IMR-90 (cell line): ENCODE measurements around the gene GHR. TPM values are rescaled to one million over a fixed set of nuclear protein-coding genes. Genes with fewer than 3 reads are reported as not detected.

Source experiments
- ATAC-seq: fragments of 200-7000 bp; cut with Tn5 transposase; 2 replicates; pipeline ENCODE4 v1.9.1; 2020; ENCODE audit warnings: low read depth, mild to moderate bottlenecking, moderate library complexity
- BruUV-seq: library from RNA; stranded (reverse); fragments of 400-500 nt; replicated peaks from 2 replicates; lab custom pipeline; 2021; lab: Mats Ljungman, UMichigan
- CTCF ChIA-PET: fragments of 300-600 bp; formaldehyde crosslinking; extraction: SDS; loops from one replicate; lab custom pipeline; 2021; ENCODE audit warnings: antibody characterized with exemption; lab: Yijun Ruan, JAX
- POLR2A ChIA-PET: fragments of 300-600 bp; sonication (Branson Sonifier 250); formaldehyde crosslinking; loops from one replicate; lab custom pipeline; 2022; ENCODE audit warnings: antibody characterized with exemption; ENCODE audit not compliant: unreplicated experiment; lab: Charles Lee
- DNase-seq: peaks from one replicate; pipeline ENCODE4 v3.0.0; 2013
- H2AFZ ChIP-seq: replicated peaks from 2 replicates; pipeline ENCODE3; 2013; ENCODE audit warnings: low read length, mild to moderate bottlenecking; ENCODE audit not compliant: poor library complexity
- H2AK5ac ChIP-seq: 2 replicates; pipeline ENCODE4 v1.6.1; 2013; ENCODE audit warnings: low read depth, low read length, inconsistent platforms
- H2AK9ac ChIP-seq: replicated peaks from 2 replicates; pipeline ENCODE3; 2013; ENCODE audit warnings: mild to moderate bottlenecking, low read depth, low read length, moderate library complexity; ENCODE audit not compliant: poor library complexity
- H2BK120ac ChIP-seq: 2 replicates; pipeline ENCODE4 v1.6.1; 2013; ENCODE audit warnings: low read depth, low read length, inconsistent platforms
- H2BK15ac ChIP-seq: 3 replicates; pipeline ENCODE4 v1.6.1; 2013; ENCODE audit warnings: low read depth, low read length, inconsistent platforms
- H2BK20ac ChIP-seq: 2 replicates; pipeline ENCODE4 v1.6.1; 2013; ENCODE audit warnings: low read depth, mild to moderate bottlenecking, inconsistent platforms, low read length, moderate library complexity
- H2BK5ac ChIP-seq: 2 replicates; pipeline ENCODE4 v1.6.1; 2013; ENCODE audit warnings: mild to moderate bottlenecking, low read depth, low read length, inconsistent platforms; ENCODE audit not compliant: poor library complexity, severe bottlenecking
- H3K14ac ChIP-seq: replicated peaks from 2 replicates; pipeline ENCODE4 v1.6.1; 2013; ENCODE audit warnings: low read depth, low read length, inconsistent platforms
- H3K18ac ChIP-seq: 2 replicates; pipeline ENCODE4 v1.6.1; 2013; ENCODE audit warnings: low read depth, low read length, control low read depth
- H3K23ac ChIP-seq: 2 replicates; pipeline ENCODE4 v1.6.1; 2013; ENCODE audit warnings: low read depth, low read length, inconsistent platforms
- H3K27ac ChIP-seq: 2 replicates; pipeline ENCODE4 v1.5.1; 2013; ENCODE audit warnings: mild to moderate bottlenecking, control low read depth, low read length; ENCODE audit not compliant: insufficient read depth
- H3K27me3 ChIP-seq: 2 replicates; pipeline ENCODE4 v1.6.1; 2013; ENCODE audit warnings: low read length; ENCODE audit not compliant: control insufficient read depth, insufficient read depth
- H3K36me3 ChIP-seq: 2 replicates; pipeline ENCODE4 v1.6.1; 2013; ENCODE audit warnings: low read length, mixed read lengths; ENCODE audit not compliant: control insufficient read depth, insufficient read depth
- H3K4ac ChIP-seq: 2 replicates; pipeline ENCODE4 v1.6.1; 2013; ENCODE audit warnings: low read depth, low read length, inconsistent platforms
- H3K4me1 ChIP-seq: 2 replicates; pipeline ENCODE4 v1.6.1; 2013; ENCODE audit warnings: low read length, mixed read lengths; ENCODE audit not compliant: control insufficient read depth, insufficient read depth
- H3K4me2 ChIP-seq: 2 replicates; pipeline ENCODE4 v1.6.1; 2013; ENCODE audit warnings: low read depth, mild to moderate bottlenecking, control low read depth, low read length, moderate library complexity
- H3K4me3 ChIP-seq: 2 replicates; pipeline ENCODE4 v1.5.1; 2013; ENCODE audit warnings: low read depth, mild to moderate bottlenecking, control low read depth, low read length, moderate library complexity; ENCODE audit not compliant: insufficient read depth
- H3K56ac ChIP-seq: 2 replicates; pipeline ENCODE4 v1.6.1; 2013; ENCODE audit warnings: low read length, inconsistent platforms; ENCODE audit not compliant: insufficient read depth; ENCODE audit errors: extremely low read depth
- H3K79me1 ChIP-seq, 2 experiments: 2 replicates each; pipeline ENCODE4 v1.6.1; 2013; ENCODE audit warnings: low read length in 2 of 2, inconsistent platforms in 1 of 2, low read depth in 1 of 2
- H3K9ac ChIP-seq: 2 replicates; pipeline ENCODE4 v1.6.1; 2013; ENCODE audit warnings: low read depth, low read length, control low read depth
- H3K9me1 ChIP-seq: 2 replicates; pipeline ENCODE4 v1.6.1; 2013; ENCODE audit warnings: low read length, inconsistent platforms; ENCODE audit not compliant: insufficient read depth
- H3K9me3 ChIP-seq: 2 replicates; pipeline ENCODE4 v1.6.1; 2013; ENCODE audit warnings: low read length; ENCODE audit not compliant: control insufficient read depth, insufficient read depth
- H4K20me1 ChIP-seq: 2 replicates; pipeline ENCODE4 v1.6.1; 2013; ENCODE audit warnings: low read length, inconsistent platforms; ENCODE audit not compliant: insufficient read depth
- H4K5ac ChIP-seq: 2 replicates; pipeline ENCODE4 v1.6.1; 2013; ENCODE audit warnings: mild to moderate bottlenecking, low read depth, low read length, control low read depth
- H4K8ac ChIP-seq, 2 experiments: 2 replicates each; pipeline ENCODE4 v1.6.1; 2013; ENCODE audit warnings: low read depth in 2 of 2, low read length in 2 of 2, control low read depth in 1 of 2, inconsistent platforms in 1 of 2
- H4K91ac ChIP-seq: 2 replicates; pipeline ENCODE4 v1.6.1; 2013; ENCODE audit warnings: low read depth, low read length, inconsistent platforms; ENCODE audit not compliant: insufficient read depth
- BHLHE40 ChIP-seq: fragments of 150-350 bp; IDR thresholded peaks from 2 replicates; pipeline ENCODE4 v1.6.1; 2016; ENCODE audit warnings: mild to moderate bottlenecking, low read depth, low read length
- CEBPB ChIP-seq: IDR thresholded peaks from 2 replicates; pipeline ENCODE4 v1.6.1; 2012; ENCODE audit warnings: low read depth, low read length, improper control_type of control experiment
- CHD1 ChIP-seq: IDR thresholded peaks from 2 replicates; pipeline ENCODE4 v1.6.1; 2012; ENCODE audit warnings: low read depth, low read length, improper control_type of control experiment
- CTCF ChIP-seq: conservative IDR thresholded peaks from 2 replicates; pipeline ENCODE4 v1.5.1; 2012; ENCODE audit warnings: mild to moderate bottlenecking, low read depth, low read length, improper control_type of control experiment
- ELK1 ChIP-seq: fragments of 150-350 bp; IDR thresholded peaks from 2 replicates; pipeline ENCODE4 v1.6.1; 2016; ENCODE audit warnings: low read depth, mild to moderate bottlenecking, low read length, moderate library complexity, borderline replicate concordance
- FOS ChIP-seq: fragments of 150-350 bp; IDR thresholded peaks from 2 replicates; pipeline ENCODE4 v1.6.1; 2016; ENCODE audit warnings: low read depth, low read length
- MAFK ChIP-seq: IDR thresholded peaks from 2 replicates; pipeline ENCODE4 v1.6.1; 2012; ENCODE audit warnings: low read depth, low read length, improper control_type of control experiment
- MAZ ChIP-seq: IDR thresholded peaks from 2 replicates; pipeline ENCODE4 v1.6.1; 2012; ENCODE audit warnings: low read depth, mild to moderate bottlenecking, low read length, improper control_type of control experiment, moderate library complexity, borderline replicate concordance
- MXI1 ChIP-seq: IDR thresholded peaks from 2 replicates; pipeline ENCODE4 v1.6.1; 2012; ENCODE audit warnings: low read depth, mild to moderate bottlenecking, low read length, moderate library complexity, borderline replicate concordance
- NFE2L2 ChIP-seq: fragments of 150-350 bp; IDR thresholded peaks from 2 replicates; pipeline ENCODE4 v1.6.1; 2016; ENCODE audit warnings: low read depth, mild to moderate bottlenecking, low read length
- POLR2A ChIP-seq: IDR thresholded peaks from 2 replicates; pipeline ENCODE4 v1.6.1; 2012; ENCODE audit warnings: mild to moderate bottlenecking, low read depth, low read length
- RAD21 ChIP-seq: IDR thresholded peaks from 2 replicates; pipeline ENCODE4 v1.6.1; 2012; ENCODE audit warnings: low read length, improper control_type of control experiment
- RCOR1 ChIP-seq: IDR thresholded peaks from 2 replicates; pipeline ENCODE4 v1.6.1; 2012; ENCODE audit warnings: mild to moderate bottlenecking, low read length, improper control_type of control experiment; ENCODE audit not compliant: insufficient replicate concordance
- RFX5 ChIP-seq: IDR thresholded peaks from 2 replicates; pipeline ENCODE4 v1.8.0; 2012; ENCODE audit warnings: low read depth, mild to moderate bottlenecking, low read length, moderate library complexity
- SMC3 ChIP-seq: fragments of 150-350 bp; IDR thresholded peaks from 2 replicates; pipeline ENCODE4 v1.6.1; 2016; ENCODE audit warnings: low read depth, mild to moderate bottlenecking, antibody characterized with exemption, low read length, moderate library complexity
- USF2 ChIP-seq: fragments of 150-350 bp; IDR thresholded peaks from 2 replicates; pipeline ENCODE4 v1.6.1; 2017; ENCODE audit warnings: mild to moderate bottlenecking, antibody characterized with exemption, low read length, low read depth
- WGBS, 2 experiments: methylation state at CpG; one replicate each; pipeline versions ENCODE4 v1.1.5 to v1.1.7; 2013; ENCODE audit warnings: missing lambda C conversion rate in 2 of 2; ENCODE audit not compliant: insufficient read length in 1 of 2; ENCODE audit errors: extremely low coverage in 2 of 2; 5-methylcytosine and 5-hydroxymethylcytosine counted together
- dilution Hi-C: fragments of 300-500 bp; cut with HindIII; formaldehyde crosslinking; loops from one replicate; pipeline ENCODE4 v1.14.3; 2018; ENCODE audit warnings: low sequenced_read_pairs; ENCODE audit not compliant: unreplicated experiment
- in situ Hi-C: fragments of 300-500 bp; cut with MboI; formaldehyde crosslinking; loops from 3 replicates; pipeline ENCODE4 v1.14.3; 2019; ENCODE audit warnings: low sequenced_read_pairs, inconsistent platforms, mixed read lengths
- intact Hi-C: fragments of 100-400 bp; cut with micrococcal nuclease; formaldehyde crosslinking; loops from 2 replicates; pipeline ENCODE4 v1.10.0; 2022
- polyA plus RNA-seq, 3 experiments: library from polyadenylated mRNA; depleted of rRNA; stranded (reverse); fragments of >200 nt; gene quantifications; 2 replicates each; pipeline ENCODE4 v1.2.3, GENCODE V29; 2012; ENCODE audit warnings: low replicate concordance in 1 of 3
- total RNA-seq: library from RNA; depleted of rRNA; stranded (reverse); fragments of >200 nt; gene quantifications from 2 replicates; pipeline ENCODE4 v1.2.3, GENCODE V29; 2012

Gene GHR
- total and polyA plus RNA-seq, 2 of the 4 experiments (the other 2 are of a cell fraction) = 0.36 to 1.1 TPM

GRCh38 chr5:42564689-42565356 lies 141.6 kb downstream of the GHR start:
- Histone ChIP-seq H2AK9ac (no peak overlapping the region), H4K20me1 (no peaks in the 10 kb centered on the region), H2BK15ac (no peak overlapping the region), H3K4me3 (no peak overlapping the region), H3K9me3 (no peaks in the 10 kb centered on the region), H3K27me3 (no peaks in the 10 kb centered on the region), H3K36me3 (no peaks in the 10 kb centered on the region), H2AK5ac (no peak overlapping the region), H3K79me1 (no peaks in the 10 kb centered on the region), H4K5ac (no peak overlapping the region), H3K4me2 (no peak overlapping the region), H2BK5ac (no peak overlapping the region), H3K9ac (no peak overlapping the region), H4K8ac (no peak overlapping the region), H3K56ac (no peak overlapping the region), H3K4me1 (no peaks in the 10 kb centered on the region), H3K27ac (no peak overlapping the region), H3K18ac (no peak overlapping the region), H4K91ac (no peak overlapping the region), H2BK120ac (no peak overlapping the region), H3K23ac (no peak overlapping the region), H2BK20ac (no peak overlapping the region), H3K4ac (no peak overlapping the region), H3K14ac (no peak overlapping the region), H2AFZ (no peak overlapping the region), H3K9me1 (no peaks in the 10 kb centered on the region)
- ChIA-PET CTCF (interaction anchor here (1.1 kb wide), 1 partner anchor 19 kb away, joined by 3 read pairs; no protein-coding TSS in a partner anchor), POLR2A (no interaction called here)
- BruUV-seq = no TSS peak
- DNase-seq (no peak), ATAC-seq (no peak)
- intact Hi-C loops = no loop called here
- dilution Hi-C loops = no loop called here
- TF ChIP-seq MAZ = no peak
- TF ChIP-seq ELK1 = no peak
- no peak for TF ChIP-seq USF2
- TF ChIP-seq POLR2A = no peak
- no peak for TF ChIP-seq CEBPB
- no peak for TF ChIP-seq SMC3
- TF ChIP-seq MXI1 = no peak
- no peak for TF ChIP-seq RCOR1
- TF ChIP-seq CHD1 = no peak
- TF ChIP-seq RAD21 = no peak
- TF ChIP-seq NFE2L2 = no peak
- no peak for TF ChIP-seq RFX5
- no peak for TF ChIP-seq MAFK
- no peak for TF ChIP-seq FOS
- no peak for TF ChIP-seq BHLHE40
- TF ChIP-seq CTCF = no peak
- in situ Hi-C loops = no loop called here
- no CpG with 5 or more reads among the region's 6 CpGs for WGBS, 2 experiments
